K562 (cell line): ENCODE measurements around the gene TMEM204. TPM values are rescaled to one million over a fixed set of nuclear protein-coding genes. Genes with fewer than 3 reads are reported as not detected.

Experiments
- ATAC-seq: fragments of 200-7000 bp; cut with Tn5 transposase; 3 replicates; pipeline ENCODE4 v1.9.1; 2020; ENCODE audit warnings: moderate library complexity
- BruUV-seq: library from RNA; stranded (reverse); fragments of 400-500 nt; replicated peaks from 2 replicates; lab custom pipeline; 2021; lab: Mats Ljungman, UMichigan
- CTCF ChIA-PET: fragments of 300-600 bp; formaldehyde crosslinking; extraction: SDS; loops from one replicate; lab custom pipeline; 2021; ENCODE audit warnings: low intra/inter-chr PET ratio; lab: Yijun Ruan, JAX
- POLR2A ChIA-PET: fragments of 300-600, 350-650 bp; sonication (Branson Sonifier 250); formaldehyde crosslinking; extraction: SDS; loops from one replicate; lab custom pipeline; 2021; ENCODE audit warnings: antibody characterized with exemption, inconsistent platforms; lab: Yijun Ruan, JAX
- DNase-seq, 4 experiments: peaks; one replicate each; pipeline versions ENCODE4 v3.0.0 to v3.0.0-alpha.2; 2011 to 2018; ENCODE audit warnings: low spot score in 3 of 4, mixed read lengths in 3 of 4; ENCODE audit errors: extremely low read depth in 1 of 4
- FAIRE-seq: peaks from 2 replicates; lab custom pipeline; 2011; peaks lifted over from hg19 to GRCh38; lab: Jason Lieb, UNC
- H2AFZ ChIP-seq: 2 replicates; pipeline ENCODE4 v1.6.0; 2011; ENCODE audit warnings: low read depth, low read length, control low read depth, inconsistent platforms
- H3K27ac ChIP-seq: fragments of 200-600 bp; 3 replicates; pipeline ENCODE4 v1.8.0; 2011; ENCODE audit warnings: low read depth, mild to moderate bottlenecking, control low read depth, inconsistent platforms, low read length, moderate library complexity, mixed read lengths; ENCODE audit errors: extremely low read depth
- H3K27me3 ChIP-seq, 2 experiments: fragments of 300-600 bp in 1 of 2; 2 replicates in 1 of 2; 3 replicates in 1 of 2; pipeline versions ENCODE4 v1.6.0 to v1.8.0; 2011; ENCODE audit warnings: inconsistent platforms in 2 of 2, low read length in 2 of 2, mild to moderate bottlenecking in 1 of 2, mixed read lengths in 1 of 2, moderate library complexity in 1 of 2; ENCODE audit not compliant: control insufficient read depth in 2 of 2, insufficient read depth in 2 of 2
- H3K36me3 ChIP-seq: fragments of 300-600 bp; 3 replicates; pipeline ENCODE4 v1.8.0; 2011; ENCODE audit warnings: mild to moderate bottlenecking, low read length, inconsistent platforms; ENCODE audit not compliant: control insufficient read depth, insufficient read depth
- H3K4me1 ChIP-seq, 2 experiments: fragments of 200-600 bp in 1 of 2; replicated peaks in 1 of 2; 2 replicates in 1 of 2; 3 replicates in 1 of 2; pipeline versions ENCODE4 v1.5.1 to v1.8.0; 2011; ENCODE audit warnings: inconsistent platforms in 2 of 2, low read length in 2 of 2, mild to moderate bottlenecking in 1 of 2, mixed read lengths in 1 of 2, moderate library complexity in 1 of 2; ENCODE audit not compliant: control insufficient read depth in 2 of 2, insufficient read depth in 2 of 2
- H3K4me2 ChIP-seq: 2 replicates; pipeline ENCODE4 v1.6.1; 2011; ENCODE audit warnings: low read length, control low read depth, inconsistent platforms, mixed read lengths; ENCODE audit not compliant: insufficient read depth
- H3K4me3 ChIP-seq: fragments of 200-600 bp; sonication (generic), shearing (Covaris generic); 2 replicates; pipeline ENCODE4 v1.5.1; 2016; ENCODE audit warnings: control low read depth, inconsistent platforms
- H3K79me2 ChIP-seq: fragments of 200-600 bp; 3 replicates; pipeline ENCODE4 v1.8.0; 2011; ENCODE audit warnings: low read length, inconsistent platforms; ENCODE audit not compliant: control insufficient read depth, insufficient read depth
- H3K9ac ChIP-seq, 2 experiments: 2 replicates each; pipeline versions ENCODE4 v1.6.0 to v1.6.1; 2011; ENCODE audit warnings: low read depth in 2 of 2, low read length in 2 of 2, control low read depth in 1 of 2, inconsistent platforms in 1 of 2, mild to moderate bottlenecking in 1 of 2, mixed read lengths in 1 of 2; ENCODE audit not compliant: insufficient read depth in 1 of 2
- H3K9me1 ChIP-seq: one replicate; pipeline ENCODE4 v1.6.0; 2011; ENCODE audit warnings: inconsistent platforms, mild to moderate bottlenecking, low read length, moderate library complexity; ENCODE audit not compliant: control insufficient read depth, insufficient read depth
- H3K9me3 ChIP-seq: replicated peaks from 2 replicates; pipeline ENCODE4 v1.5.1; 2011; ENCODE audit warnings: low read depth, low read length, inconsistent platforms; ENCODE audit not compliant: control insufficient read depth, insufficient read depth
- H4K20me1 ChIP-seq: replicated peaks from 2 replicates; pipeline ENCODE4 v1.6.1; 2011; ENCODE audit warnings: low read length, inconsistent platforms, mixed read lengths; ENCODE audit not compliant: control insufficient read depth, insufficient read depth
- CTBP1 ChIP-seq: fragments of 450-650 bp; IDR thresholded peaks from 2 replicates; pipeline ENCODE4 v1.6.1; 2016; ENCODE audit warnings: borderline replicate concordance
- DEAF1 ChIP-seq: fragments of 450-650 bp; formaldehyde crosslinking; IDR thresholded peaks from 2 replicates; pipeline ENCODE4 v1.4.0; 2020; ENCODE audit warnings: mild to moderate bottlenecking, moderate library complexity
- EGR1 ChIP-seq: fragments of 450-650 bp; conservative IDR thresholded peaks from 2 replicates; pipeline ENCODE4 v1.6.1; 2017; ENCODE audit warnings: mild to moderate bottlenecking
- ERF ChIP-seq: fragments of 450-650 bp; formaldehyde crosslinking; IDR thresholded peaks from 2 replicates; pipeline ENCODE4 v1.4.0; 2020; ENCODE audit warnings: mild to moderate bottlenecking, mixed read lengths
- FOSL1 ChIP-seq: fragments of 200-800 bp; sonication (Bioruptor generic); conservative IDR thresholded peaks from 2 replicates; pipeline ENCODE4 v1.6.1; 2016; ENCODE audit warnings: missing genetic modification characterization, missing compliant biosample characterization
- GABPB1 ChIP-seq: sonication (generic); formaldehyde crosslinking; IDR thresholded peaks from 2 replicates; pipeline ENCODE4 v1.8.0; 2022; ENCODE audit warnings: mild to moderate bottlenecking, missing genetic modification reagents
- HDGF ChIP-seq: fragments of 450-650 bp; IDR thresholded peaks from 2 replicates; pipeline ENCODE4 v1.6.1; 2016
- MAZ ChIP-seq, 2 experiments: fragments of 450-650 bp in 1 of 2; sonication (generic) in 1 of 2; formaldehyde crosslinking; IDR thresholded peaks in 1 of 2; conservative IDR thresholded peaks in 1 of 2; 2 replicates each; pipeline versions ENCODE4 v1.4.0 to v1.5.0; 2020; ENCODE audit warnings: mild to moderate bottlenecking in 1 of 2, missing genetic modification reagents in 1 of 2
- MECOM ChIP-seq: fragments of 250-450 bp; sonication (Bioruptor Pico); IDR thresholded peaks from 2 replicates; pipeline ENCODE4 v1.8.0; 2022; ENCODE audit warnings: inconsistent platforms
- MYC ChIP-seq, 2 experiments: fragments of 250-450 bp in 1 of 2; sonication (Bioruptor Pico) in 1 of 2; IDR thresholded peaks; 2 replicates each; pipeline versions ENCODE4 v1.5.1 to v1.6.1; 2012 to 2021; ENCODE audit warnings: low read depth in 2 of 2, borderline replicate concordance in 1 of 2, improper control_type of control experiment in 1 of 2, low read length in 1 of 2, mild to moderate bottlenecking in 1 of 2, moderate library complexity in 1 of 2
- NRF1 ChIP-seq, 2 experiments: fragments of 450-650 bp; IDR thresholded peaks in 1 of 2; conservative IDR thresholded peaks in 1 of 2; 2 replicates each; pipeline ENCODE4 v1.6.1; 2014; ENCODE audit warnings: mild to moderate bottlenecking in 2 of 2
- RAD21 ChIP-seq, 2 experiments: fragments of 250-450 bp in 1 of 2; fragments of 450-650 bp in 1 of 2; sonication (Bioruptor Pico) in 1 of 2; formaldehyde crosslinking in 1 of 2; IDR thresholded peaks in 1 of 2; conservative IDR thresholded peaks in 1 of 2; 2 replicates each; pipeline versions ENCODE4 v1.4.0 to v1.8.0; 2020 to 2022; ENCODE audit warnings: mild to moderate bottlenecking in 2 of 2, moderate library complexity in 1 of 2
- RCOR1 ChIP-seq, 2 experiments: IDR thresholded peaks; 2 replicates each; pipeline ENCODE4 v1.6.1; 2012; ENCODE audit warnings: low read depth in 2 of 2, low read length in 2 of 2, borderline replicate concordance in 1 of 2, improper control_type of control experiment in 1 of 2
- SIN3B ChIP-seq: fragments of 450-650 bp; IDR thresholded peaks from 2 replicates; pipeline ENCODE4 v1.6.1; 2017; ENCODE audit warnings: low read depth, mild to moderate bottlenecking, moderate library complexity
- SIX5 ChIP-seq, 2 experiments: IDR thresholded peaks; 2 replicates each; pipeline ENCODE4 v1.6.1; 2011; ENCODE audit warnings: low read length in 2 of 2, borderline replicate concordance in 1 of 2, low read depth in 1 of 2, mild to moderate bottlenecking in 1 of 2, moderate library complexity in 1 of 2; ENCODE audit not compliant: insufficient read depth in 1 of 2
- XRCC3 ChIP-seq: fragments of 450-650 bp; IDR thresholded peaks from 2 replicates; pipeline ENCODE4 v1.6.1; 2017; ENCODE audit warnings: mild to moderate bottlenecking, moderate library complexity
- YY1 ChIP-seq, 3 experiments: IDR thresholded peaks; 2 replicates each; pipeline ENCODE4 v1.6.1; 2011; ENCODE audit warnings: low read length in 2 of 3, mild to moderate bottlenecking in 2 of 3, moderate library complexity in 2 of 3, borderline replicate concordance in 1 of 3, control low read depth in 1 of 3, low read depth in 1 of 3; ENCODE audit not compliant: insufficient read depth in 3 of 3, insufficient replicate concordance in 2 of 3, control insufficient read depth in 1 of 3, insufficient read length in 1 of 3; ENCODE audit errors: extremely low read depth in 1 of 3
- ZNF589 ChIP-seq: fragments of 200-800 bp; sonication (Bioruptor generic); IDR thresholded peaks from 2 replicates; pipeline ENCODE4 v1.6.1; 2016; ENCODE audit warnings: low read depth, missing genetic modification characterization, missing compliant biosample characterization
- WGBS: fragments of 100-300 bp; shearing (Covaris generic); methylation state at CpG from one replicate; pipeline ENCODE4 v1.1.6; 2016; ENCODE audit warnings: low coverage, mixed read lengths; ENCODE audit not compliant: insufficient coverage; ENCODE audit errors: missing lambda C conversion rate; 5-methylcytosine and 5-hydroxymethylcytosine counted together
- in situ Hi-C: fragments of 300-500 bp; cut with MboI; formaldehyde crosslinking; loops from 4 replicates; pipeline ENCODE4 v1.15.0; 2018; ENCODE audit warnings: inconsistent platforms, mixed read lengths
- intact Hi-C: fragments of 100-400 bp; cut with micrococcal nuclease; formaldehyde crosslinking; loops from 2 replicates; pipeline ENCODE4 v1.14.2; 2022
- polyA plus RNA-seq, 8 experiments: library from polyadenylated mRNA; depleted of rRNA in 4 of 8; stranded (reverse) in 5 of 8; unstranded in 3 of 8; fragments of >200 nt; fragmentation: Nextera tagmentation in 2 of 8; fragmentation: Illumina TruSeq in 1 of 8; extraction: Ambion mirVana in 2 of 8; extraction: Trizol in 1 of 8; gene quantifications; 2 replicates each; pipeline versions ENCODE4 v1.2.1 to v1.2.3, GENCODE V29; 2011 to 2014; ENCODE audit warnings: inconsistent platforms in 1 of 8, missing spikeins in 1 of 8
- total RNA-seq, 7 experiments: library from RNA; depleted of rRNA in 6 of 7; stranded (reverse); fragments of >200 nt in 6 of 7; fragmentation: Illumina TruSeq in 2 of 7; extraction: Trizol in 2 of 7; gene quantifications; 2 replicates each; pipeline versions ENCODE4 v1.2.1 to v1.2.3, GENCODE V29; 2011 to 2021; ENCODE audit warnings: low replicate concordance in 1 of 7

The TMEM204 gene
- total and polyA plus RNA-seq, 9 of the 15 experiments (the other 6 are each of a cell fraction or from before 2014, with no cell fraction given) = 0.04 to 0.18 TPM; not detected in 7

DNA sequence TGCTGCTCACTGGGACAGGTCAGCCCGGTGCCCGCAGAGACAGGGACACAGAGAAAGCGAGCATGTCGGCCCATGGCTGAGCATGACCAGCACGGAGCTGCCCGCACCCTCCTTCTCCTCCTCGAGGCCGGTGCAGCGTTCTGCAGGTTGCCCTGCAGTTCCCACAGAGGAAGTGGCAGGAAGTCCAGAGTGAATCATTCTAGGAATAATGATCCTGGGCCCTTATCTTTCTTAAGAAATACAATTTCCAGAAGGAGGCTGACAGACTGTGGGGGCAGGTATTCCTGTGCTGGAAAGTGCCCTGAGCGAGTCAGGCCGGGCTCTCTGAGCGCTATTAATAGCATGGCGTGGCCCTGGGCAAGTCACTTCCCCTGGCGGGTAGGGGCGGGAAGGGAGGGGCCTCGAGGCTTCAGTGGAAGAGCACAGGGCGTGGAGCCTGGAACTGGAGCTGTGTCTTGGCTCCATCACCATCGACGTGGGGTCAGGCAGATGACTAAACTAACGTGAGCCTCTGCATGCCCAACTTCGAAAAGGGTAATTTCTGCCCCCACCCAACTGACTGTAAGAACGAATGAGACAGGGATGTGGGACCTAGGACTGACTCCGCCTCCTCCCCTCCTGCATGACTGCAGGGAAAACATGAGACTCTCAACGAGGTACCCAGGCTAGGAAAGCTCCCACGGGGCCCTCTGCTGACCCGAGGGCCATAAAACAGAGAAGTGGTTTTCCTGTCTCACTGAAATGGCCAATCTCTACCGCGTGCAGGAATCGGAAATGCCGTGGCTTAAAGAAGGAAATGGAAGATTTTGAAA is 9.8 kb downstream of the TMEM204 start:
- Histone ChIP-seq H3K27ac (peak overlapping the region; percentile 17; the same call in 1 of the 3 replicates), H2AFZ (peak overlapping the region; percentile 76), H3K9ac (peak overlapping the region; percentile 13 to 31; a peak in 2 of 4 replicates), H3K4me2 (peak overlapping the region; percentile 36; the same call in 1 of the 2 replicates), H3K9me1 (no peaks in the 10 kb centered on the region), H3K36me3 (no peaks in the 10 kb centered on the region), H3K27me3 (peaks cover 0 to 5% of the 10 kb centered on the region in 2 experiments; a peak in 1 of 5 replicates), H3K9me3 (no peaks in the 10 kb centered on the region), H3K79me2 (no peaks in the 10 kb centered on the region), H3K4me3 (no peak overlapping the region), H3K4me1 (peaks cover 11 to 55% of the 10 kb centered on the region in 2 experiments; a peak in 4 of 5 replicates), H4K20me1 (no peaks in the 10 kb centered on the region)
- peak; percentile 69 to 84 (median 76) for DNase-seq
- intact Hi-C loops (no loop called here), in situ Hi-C loops (no loop called here)
- POLR2A ChIA-PET = interaction anchor here (0.7 to 0.9 kb wide), 2 partner anchors 16 to 217 kb away, joined by 3 to 4 read pairs; no protein-coding TSS in a partner anchor
- no TSS peak for BruUV-seq
- CTCF ChIA-PET = no interaction called here
- peak; percentile 87 for ATAC-seq
- FAIRE-seq = peak; percentile 94
- WGBS = 17% methylated on average over 29 of the region's 30 CpGs
- 0 out of 2 replicates have a peak, but pooled peaks have one; percentile 52 for TF ChIP-seq GABPB1
- peak; percentile 74; the same call in 1 of the 2 replicates for TF ChIP-seq FOSL1 (tag)
- peak; percentile 62 for TF ChIP-seq MYC (IDR thresholded peaks at IDR 0.05; ENCODE audit: low read depth, low read length)
- no peak for TF ChIP-seq MYC (CRISPR knock-in tag; IDR thresholded peaks at IDR 0.05; ENCODE audit: borderline replicate concordance, low read depth)
- TF ChIP-seq RCOR1 (IDR thresholded peaks at IDR 0.05; ENCODE audit: borderline replicate concordance in 1 of 2, low read depth in 2 of 2, low read length in 2 of 2) = peak in 1 of 2 experiments; percentile 49; a peak in 1 of 4 replicates
- peak; percentile 49; the same call in 1 of the 2 replicates for TF ChIP-seq CTBP1
- TF ChIP-seq HDGF = 0 out of 2 replicates have a peak, but pooled peaks have one; percentile 14
- no peak for TF ChIP-seq SIN3B
- 0 out of 2 replicates have a peak, but pooled peaks have one; percentile 47 for TF ChIP-seq DEAF1
- no peak for TF ChIP-seq SIX5 (IDR thresholded peaks at IDR 0.05; ENCODE audit: borderline replicate concordance in 1 of 2, insufficient read depth in 1 of 2, low read depth in 1 of 2, low read length in 2 of 2)
- 0 out of 4 replicates have a peak, but pooled peaks of 1 of the 2 experiments have one; percentile 10 for TF ChIP-seq NRF1 (conservative IDR thresholded peaks at IDR 0.05 in 1 of 2, IDR thresholded peaks at IDR 0.05 in 1 of 2)
- TF ChIP-seq EGR1 = 0 out of 2 replicates have a peak, but pooled peaks have one; percentile 11
- peak in 1 of 2 experiments; percentile 48; a peak in 2 of 4 replicates for TF ChIP-seq MAZ (CRISPR knock-in tag; conservative IDR thresholded peaks at IDR 0.05 in 1 of 2, IDR thresholded peaks at IDR 0.05 in 1 of 2)
- TF ChIP-seq ZNF589 (CRISPR knock-in tag) = 0 out of 2 replicates have a peak, but pooled peaks have one; percentile 41
- peak; percentile 53 to 54 for TF ChIP-seq RAD21 (CRISPR knock-in tag; conservative IDR thresholded peaks at IDR 0.05 in 1 of 2, IDR thresholded peaks at IDR 0.05 in 1 of 2)
- TF ChIP-seq XRCC3 = no peak
- TF ChIP-seq MECOM (CRISPR knock-in tag) = no peak
- 0 out of 2 replicates have a peak, but pooled peaks have one; percentile 19 for TF ChIP-seq ERF (CRISPR knock-in tag)
- no peak for TF ChIP-seq YY1 (IDR thresholded peaks at IDR 0.05; ENCODE audit: borderline replicate concordance in 1 of 3, control insufficient read depth in 1 of 3, extremely low read depth in 1 of 3, insufficient read depth in 3 of 3, insufficient read length in 1 of 3, insufficient replicate concordance in 2 of 3, low read depth in 1 of 3, low read length in 2 of 3)
